Activated CD8-positive, alpha-beta memory T cell treated with anti-CD3 and anti-CD28 coated beads, Interleukin-2, amount 50 U/mL, for 48 hours (primary cell): Measurements from ENCODE around the gene TRH.
"Not testable (repeated sequence)": the region's sequence is repeated elsewhere in the genome, so short reads cannot be mapped to it uniquely, and the experiment has no call there.

Experiments used
- DNase-seq: peaks from one replicate; pipeline ENCODE4 v3.0.0-alpha.2; 2020

Gene TRH

GRCh38 chr3:129966876-129967275 is 7.6 kb upstream of the TRH start:
- no peak for DNase-seq

- no peak for DNase-seq
Measured at GRCh38 chr3:129967761-129968160, 6.8 kb upstream of the TRH start.

GRCh38 chr3:129971351-129972052 is 3.0 kb upstream of the TRH start:
- DNase-seq, result no peak

DNA sequence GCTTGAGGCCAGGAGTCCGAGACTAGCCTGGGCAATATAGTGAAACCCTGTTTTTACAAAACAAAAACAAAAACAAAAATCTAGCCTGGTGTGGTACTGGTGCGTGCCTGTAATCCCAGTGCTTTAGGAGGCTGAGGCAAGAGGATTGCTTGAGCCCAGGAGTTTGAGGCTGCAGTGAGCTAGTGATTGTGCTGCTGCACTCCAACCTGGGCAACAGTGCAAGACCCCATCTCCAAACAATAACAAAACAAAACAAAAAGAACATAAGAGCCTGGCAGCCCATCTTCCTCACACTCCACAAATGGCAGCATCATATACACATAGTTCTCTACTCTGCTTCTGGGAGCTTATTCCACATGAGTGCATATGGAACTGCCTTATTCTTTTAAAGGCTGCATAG is 2.2 kb upstream of the TRH start:
- DNase-seq, result no peak

- no peak for DNase-seq
Measured at GRCh38 chr3:129973853-129974563, 512 bp upstream of the TRH start.

DNA sequence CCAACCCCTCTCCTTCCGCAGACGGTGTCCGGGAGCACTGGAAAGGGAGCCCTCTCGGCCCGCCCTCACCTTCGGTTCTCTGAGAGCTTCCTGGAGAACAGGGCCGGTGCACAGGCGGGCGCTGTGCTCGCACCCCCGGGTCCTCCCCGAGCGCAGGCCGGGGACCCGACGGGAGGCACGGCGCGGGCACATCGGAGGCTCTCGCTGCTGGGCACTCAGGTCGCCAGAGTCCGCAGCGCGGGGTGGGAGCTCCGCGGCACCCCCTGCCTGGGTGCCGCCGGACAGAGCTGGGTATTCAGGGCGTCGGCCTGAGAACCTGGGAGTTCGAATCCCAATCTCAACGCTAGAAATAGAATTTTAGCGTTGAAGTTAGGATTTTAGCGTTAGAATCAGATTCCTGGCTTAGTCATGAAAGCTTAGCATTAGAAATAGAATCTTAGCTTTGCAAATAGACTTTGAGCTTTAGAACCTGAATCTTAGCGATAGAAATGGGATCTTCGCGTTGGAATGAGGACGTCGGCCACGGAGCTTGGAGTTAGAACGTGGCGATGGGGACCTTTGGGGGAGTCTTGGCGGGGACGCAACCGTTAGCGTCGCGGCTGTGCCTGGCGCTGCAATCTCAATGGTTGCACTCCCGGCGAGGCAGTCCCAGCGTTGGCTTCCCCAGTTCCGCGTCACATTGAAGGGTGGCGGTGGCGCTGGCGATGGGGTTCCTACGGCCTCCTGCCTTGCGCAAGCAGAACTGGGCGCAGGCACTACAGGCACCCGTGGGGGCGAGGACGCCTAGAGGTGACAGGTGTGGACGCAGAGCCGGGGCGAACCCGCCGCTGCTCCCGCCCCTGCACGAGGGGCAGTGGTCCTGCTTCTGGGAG is 549 bp downstream of the TRH start:
- DNase-seq, result no peak

GRCh38 chr3:129975705-129976048 is 1.2 kb downstream of the TRH start:
- DNase-seq, result no peak

- no peak for DNase-seq
Measured at GRCh38 chr3:129976286-129976685, 1.8 kb downstream of the TRH start.

GRCh38 chr3:129978123-129978522 is 3.6 kb downstream of the TRH start:
- no peak for DNase-seq

DNA sequence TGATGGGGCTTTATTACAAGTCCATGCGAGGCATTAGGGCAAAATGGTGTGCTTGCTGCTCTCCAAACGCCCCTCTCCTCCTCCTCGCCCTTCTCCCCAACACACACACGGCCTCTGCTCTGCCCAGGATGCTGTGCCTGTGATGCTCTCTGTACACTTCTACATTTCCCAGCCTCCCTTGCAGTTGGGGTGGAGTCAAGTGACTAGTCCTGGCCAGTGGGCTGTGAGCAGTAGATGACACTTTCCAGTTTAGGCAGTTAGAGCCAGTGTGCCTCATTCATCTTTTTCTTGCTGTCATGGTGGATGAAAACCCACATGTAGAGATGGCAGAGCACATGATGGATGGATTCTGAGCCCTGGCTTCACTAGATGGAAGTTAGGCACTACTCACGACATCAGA is 5.4 kb downstream of the TRH start:
- no peak for DNase-seq

DNA sequence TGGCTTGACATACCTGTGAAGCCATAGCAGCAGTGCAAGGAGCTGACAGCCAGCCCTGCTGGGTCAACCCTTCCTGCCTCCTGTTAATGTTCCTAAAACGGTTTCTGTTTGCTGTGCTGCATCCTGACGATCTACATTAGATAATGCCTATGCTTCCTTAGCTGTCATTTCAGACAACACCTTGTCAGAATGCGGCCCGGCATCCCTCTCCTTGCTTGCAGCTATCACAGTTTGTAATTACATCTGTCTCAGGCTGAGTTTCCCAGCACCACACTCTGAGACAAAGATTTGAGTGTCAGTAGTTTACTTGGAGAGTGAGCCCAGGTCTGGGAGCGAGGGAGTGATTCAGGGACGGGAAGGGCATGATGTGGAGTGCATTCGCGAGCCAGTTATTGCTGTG is 9.0 kb downstream of the TRH start:
- no peak for DNase-seq

DNA sequence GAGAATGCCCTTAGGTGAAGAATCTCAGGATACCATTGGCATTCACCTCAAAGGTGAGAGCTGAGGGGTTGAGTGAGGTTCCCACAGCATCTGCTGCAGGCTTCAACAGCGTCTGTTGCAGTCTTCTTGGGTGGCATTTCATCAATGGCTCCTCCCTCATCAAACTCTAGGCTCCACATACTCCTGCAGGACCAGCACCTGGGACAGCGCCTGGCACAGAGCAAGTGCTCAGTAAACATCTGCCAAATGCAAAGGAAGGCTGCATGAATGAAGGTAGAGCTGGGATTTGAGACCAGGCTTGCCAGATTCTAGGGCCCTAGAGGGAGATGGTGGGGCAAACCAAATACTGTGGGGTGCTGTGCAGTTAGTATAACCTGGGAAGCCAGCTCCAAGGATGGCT is 9.6 kb downstream of the TRH start:
- no peak for DNase-seq

GRCh38 chr3:129985113-129985512 is 10.6 kb downstream of the TRH start:
- no peak for DNase-seq

DNA sequence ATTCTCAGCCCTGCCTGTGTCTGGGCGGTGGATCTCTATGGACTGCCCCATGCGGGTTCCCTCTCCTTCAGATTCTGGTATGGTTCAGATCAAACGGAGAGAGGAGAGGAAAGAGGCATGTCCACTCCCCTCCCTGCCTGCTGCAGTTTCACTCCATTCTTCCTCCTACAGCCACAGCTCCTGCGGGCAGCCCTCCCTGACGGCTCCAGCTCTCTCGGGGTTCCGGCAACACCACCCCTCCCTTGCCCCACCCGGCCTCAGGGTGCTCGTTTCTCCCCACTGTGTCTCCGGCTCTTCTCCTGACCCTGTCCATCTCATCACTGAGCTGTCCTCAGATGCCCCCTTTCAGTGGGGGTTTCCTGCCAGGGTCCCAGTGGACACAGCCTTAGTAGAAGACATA is 13.9 kb downstream of the TRH start:
- no peak for DNase-seq

GRCh38 chr3:129989414-129989813 is 14.9 kb downstream of the TRH start:
- no peak for DNase-seq

DNA sequence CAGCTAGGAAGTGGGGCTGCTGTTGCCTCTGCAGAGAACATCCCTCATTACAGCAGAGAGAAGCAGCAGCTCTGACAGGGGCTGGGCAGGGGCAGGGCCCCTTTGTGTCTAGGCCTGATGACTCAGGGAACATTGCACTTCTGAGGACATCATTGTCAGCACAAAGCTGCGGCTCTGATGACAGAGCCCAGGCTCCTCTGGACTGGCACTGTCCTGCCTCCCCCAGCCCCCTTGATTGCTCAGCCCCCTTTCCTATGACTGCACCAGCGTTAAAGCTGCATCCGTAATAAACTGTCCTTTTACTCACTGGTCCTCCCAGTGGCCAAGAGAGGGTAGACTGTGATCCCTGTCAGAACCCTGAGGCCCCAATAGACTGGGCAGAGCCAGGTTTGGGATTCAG is 18.3 kb downstream of the TRH start:
- no peak for DNase-seq

- DNase-seq, result no peak
Measured at GRCh38 chr3:129994883-129995559, 20.5 kb downstream of the TRH start.

GRCh38 chr3:129996073-129996472 is 21.6 kb downstream of the TRH start:
- no peak for DNase-seq

DNA sequence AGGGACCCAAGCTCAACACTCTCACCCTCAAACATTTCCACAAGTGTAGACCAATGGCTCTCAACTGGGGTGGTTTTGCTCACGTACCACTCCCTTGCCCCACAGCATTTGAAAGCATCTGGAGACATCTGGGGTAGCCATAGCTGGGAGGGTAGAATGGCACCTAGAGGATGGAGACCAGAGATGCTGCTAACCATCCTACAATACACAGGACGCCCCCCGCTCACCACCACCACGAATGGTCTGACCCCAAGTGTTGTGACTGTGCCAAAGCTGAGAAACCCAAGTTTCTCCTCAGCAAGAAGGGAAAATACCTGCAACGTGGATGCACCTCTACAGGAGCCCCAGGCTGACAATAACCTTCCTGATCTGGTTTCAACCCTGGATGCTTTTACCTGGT is 24.7 kb downstream of the TRH start:
- DNase-seq, result not testable (repeated sequence)

DNA sequence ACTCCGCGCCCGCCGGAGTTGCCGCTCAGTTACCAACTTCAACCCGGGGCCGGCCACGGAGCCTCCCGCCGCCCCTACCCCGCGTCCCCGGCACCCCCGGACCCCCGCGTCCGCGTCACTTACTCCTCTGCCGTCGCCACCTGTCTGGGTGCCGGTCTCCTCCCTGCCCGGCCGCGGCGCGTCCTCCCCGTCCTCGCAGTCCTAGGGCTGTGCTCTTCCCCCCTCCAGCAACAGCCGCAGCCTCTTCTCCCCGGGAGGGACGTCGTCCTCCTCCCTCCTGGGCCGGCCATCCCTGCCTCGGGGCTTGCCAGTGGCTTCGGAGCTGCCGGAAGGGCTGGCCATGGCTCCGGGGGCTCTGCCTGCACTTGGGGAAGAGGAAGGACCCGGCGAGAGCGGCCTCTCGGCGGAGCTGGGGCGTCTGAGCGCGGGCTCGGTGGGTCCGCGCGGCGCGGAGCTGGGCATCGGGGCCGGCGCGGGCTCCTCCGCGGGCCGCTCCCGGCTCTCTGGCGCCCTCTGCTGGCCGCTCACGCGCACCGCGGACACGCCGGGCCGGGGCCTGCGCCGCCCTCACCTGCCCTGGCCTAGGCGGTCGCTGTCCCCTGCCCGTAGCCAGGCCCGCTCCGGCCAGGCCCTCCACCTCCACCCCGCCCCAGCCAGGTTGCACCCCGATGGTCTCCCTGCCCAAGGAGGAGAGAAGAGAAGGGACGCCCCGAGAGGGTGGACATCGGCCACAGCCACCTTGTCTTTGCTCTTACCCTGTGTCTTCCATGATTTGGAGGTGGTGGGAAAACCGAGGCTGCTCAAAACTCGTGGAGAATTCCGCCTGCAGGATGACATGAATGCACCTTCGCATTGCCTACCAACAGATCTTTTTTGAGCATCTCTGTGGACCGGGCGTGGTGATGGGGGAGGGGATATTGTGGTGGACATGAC is 28.4 kb downstream of the TRH start:
- peak; percentile 94 for DNase-seq

DNA sequence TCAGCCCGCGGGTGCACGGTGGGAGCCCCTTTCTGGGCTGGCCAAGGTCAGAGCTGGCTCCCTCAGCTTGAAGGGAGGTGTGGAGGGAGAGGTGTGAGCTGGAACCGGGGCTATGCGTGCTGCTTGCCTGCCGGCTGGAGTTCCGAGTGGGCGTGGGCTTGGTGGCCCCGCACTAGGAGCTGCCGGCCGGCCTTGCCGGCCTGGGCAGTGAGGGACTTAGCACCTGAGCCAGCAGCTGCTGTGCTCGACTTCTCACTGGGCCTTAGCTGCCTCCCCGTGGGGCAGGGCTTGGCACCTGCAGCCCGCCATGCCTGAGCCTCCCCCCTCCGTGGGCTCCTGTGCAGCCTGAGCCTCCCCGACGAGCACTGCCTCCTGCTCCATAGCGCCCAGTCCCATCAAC is 36.0 kb downstream of the TRH start:
- no peak for DNase-seq

DNA sequence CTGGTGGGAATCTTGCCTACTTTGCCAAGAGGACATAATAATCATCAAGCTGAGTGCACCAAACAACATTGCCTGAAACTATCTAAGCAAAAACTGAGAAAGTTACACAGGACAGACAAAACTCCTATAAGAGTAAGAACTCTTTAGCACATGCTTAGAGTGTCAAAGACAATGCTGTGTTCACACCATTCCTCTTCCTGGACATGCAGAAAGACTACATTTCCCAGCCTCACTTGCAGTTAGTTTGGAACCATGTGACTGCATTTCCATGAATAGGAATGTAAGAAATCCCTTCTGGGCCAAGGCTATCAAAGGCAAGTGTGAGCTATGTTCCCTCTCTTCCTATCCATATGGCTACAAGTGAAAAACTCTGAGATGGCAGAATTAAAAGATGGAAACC is 37.6 kb downstream of the TRH start:
- not testable (repeated sequence) for DNase-seq
